GM12878 (cell line): ENCODE results near the gene PRKAG2. TPM values are rescaled to one million over a fixed set of nuclear protein-coding genes. Genes with fewer than 3 reads are reported as not detected.

ENCODE experiments used
- ATAC-seq: fragments of 200-7000 bp; cut with Tn5 transposase; 3 replicates; pipeline ENCODE4 v1.9.1; 2020; ENCODE audit warnings: mild to moderate bottlenecking, moderate library complexity
- BruUV-seq: library from RNA; stranded (reverse); fragments of 400-500 nt; replicated peaks from 2 replicates; lab custom pipeline; 2021; lab: Mats Ljungman, UMichigan
- CTCF ChIA-PET: fragments of 300-600 bp; sonication (Branson Sonifier 250); formaldehyde crosslinking; extraction: SDS; loops from one replicate; lab custom pipeline; 2021; ENCODE audit warnings: inconsistent platforms; lab: Yijun Ruan, JAX
- POLR2A ChIA-PET: fragments of 350-600 bp; formaldehyde crosslinking; extraction: SDS; loops from one replicate; lab custom pipeline; 2021; ENCODE audit warnings: inconsistent platforms; lab: Charles Lee
- RAD21 ChIA-PET: fragments of 300-600 bp; sonication (Branson Sonifier 250); formaldehyde crosslinking; loops from one replicate; lab custom pipeline; 2023; ENCODE audit warnings: antibody characterized with exemption; ENCODE audit not compliant: unreplicated experiment; lab: Charles Lee
- SMC1A ChIA-PET: fragments of 300-600 bp; sonication (Branson Sonifier 250); formaldehyde crosslinking; loops from one replicate; lab custom pipeline; 2023; ENCODE audit not compliant: unreplicated experiment, uncharacterized antibody; lab: Charles Lee
- DNase-seq: peaks from one replicate; pipeline ENCODE4 v3.0.0-alpha.2; 2011; ENCODE audit warnings: low read depth, low spot score
- FAIRE-seq: peaks from 3 replicates; lab custom pipeline; 2011; peaks lifted over from hg19 to GRCh38; lab: Jason Lieb, UNC
- H2AFZ ChIP-seq: 2 replicates; pipeline ENCODE4 v1.6.0; 2011; ENCODE audit warnings: low read depth, low read length, control low read depth; ENCODE audit not compliant: control insufficient read depth
- H3K27ac ChIP-seq: 2 replicates; pipeline ENCODE4 v1.5.1; 2011; ENCODE audit warnings: control low read depth; ENCODE audit not compliant: control insufficient read depth, insufficient read depth
- H3K27me3 ChIP-seq, 2 experiments: replicated peaks in 1 of 2; 2 replicates each; pipeline versions ENCODE4 v1.6.0 to v1.6.1; 2011; ENCODE audit warnings: low read length in 1 of 2; ENCODE audit not compliant: control insufficient read depth in 2 of 2, insufficient read depth in 2 of 2
- H3K36me3 ChIP-seq, 2 experiments: 2 replicates each; pipeline ENCODE4 v1.5.1; 2011; ENCODE audit warnings: low read length in 1 of 2; ENCODE audit not compliant: control insufficient read depth in 2 of 2, insufficient read depth in 2 of 2
- H3K4me1 ChIP-seq: 2 replicates; pipeline ENCODE4 v1.6.1; 2011; ENCODE audit warnings: mild to moderate bottlenecking, low read length, moderate library complexity, mixed read lengths; ENCODE audit not compliant: control insufficient read depth, insufficient read depth
- H3K4me2 ChIP-seq: 2 replicates; pipeline ENCODE4 v1.6.0; 2011; ENCODE audit warnings: control low read depth; ENCODE audit not compliant: control insufficient read depth, insufficient read depth
- H3K4me3 ChIP-seq: fragments of 200-600 bp; sonication (generic); 2 replicates; pipeline ENCODE4 v1.5.1; 2016
- H3K79me2 ChIP-seq: 2 replicates; pipeline ENCODE4 v1.6.0; 2011; ENCODE audit warnings: low read length; ENCODE audit not compliant: control insufficient read depth, insufficient read depth
- H3K9ac ChIP-seq: 2 replicates; pipeline ENCODE4 v1.8.0; 2011; ENCODE audit warnings: low read length, control low read depth, mixed read lengths; ENCODE audit not compliant: control insufficient read depth, insufficient read depth
- H3K9me3 ChIP-seq: replicated peaks from 3 replicates; pipeline ENCODE4 v1.5.1; 2011; ENCODE audit warnings: mild to moderate bottlenecking, low read length; ENCODE audit not compliant: control insufficient read depth, insufficient read depth
- H4K20me1 ChIP-seq: 2 replicates; pipeline ENCODE4 v1.6.0; 2011; ENCODE audit not compliant: control insufficient read depth, insufficient read depth
- HCFC1 ChIP-seq: fragments of 150-350 bp; IDR thresholded peaks from 2 replicates; pipeline ENCODE4 v1.6.1; 2014; ENCODE audit warnings: low read length
- KLF5 ChIP-seq: fragments of 450-650 bp; IDR thresholded peaks from 2 replicates; pipeline ENCODE4 v1.6.1; 2014; ENCODE audit warnings: mild to moderate bottlenecking; ENCODE audit not compliant: partially characterized antibody
- MAX ChIP-seq: IDR thresholded peaks from 2 replicates; pipeline ENCODE4 v1.6.1; 2012; ENCODE audit warnings: low read depth, low read length, improper control_type of control experiment
- NFYB ChIP-seq: IDR thresholded peaks from 2 replicates; pipeline ENCODE4 v1.6.1; 2011; ENCODE audit warnings: low read depth, mild to moderate bottlenecking, low read length, improper control_type of control experiment, moderate library complexity; ENCODE audit not compliant: insufficient read depth
- RCOR1 ChIP-seq: conservative IDR thresholded peaks from 2 replicates; pipeline ENCODE4 v1.6.1; 2012; ENCODE audit warnings: low read depth, low read length, improper control_type of control experiment
- SREBF1 ChIP-seq: IDR thresholded peaks from 2 replicates; pipeline ENCODE4 v1.6.1; 2012; ENCODE audit warnings: mild to moderate bottlenecking, low read length
- USF1 ChIP-seq: IDR thresholded peaks from 2 replicates; pipeline ENCODE4 v1.6.1; 2011; ENCODE audit warnings: borderline replicate concordance, low read depth, mild to moderate bottlenecking, moderate library complexity, mixed read lengths, low read length; ENCODE audit not compliant: insufficient read depth; ENCODE audit errors: extremely low read length
- ZBTB40 ChIP-seq: fragments of 450-650 bp; IDR thresholded peaks from 2 replicates; pipeline ENCODE4 v1.6.1; 2016; ENCODE audit warnings: mild to moderate bottlenecking, moderate library complexity, borderline replicate concordance
- WGBS: methylation state at CpG from one replicate; pipeline ENCODE4 v1.1.6; 2016; ENCODE audit warnings: low lambda C conversion rate; ENCODE audit not compliant: insufficient replicate concordance, insufficient coverage; ENCODE audit errors: missing lambda C conversion rate; 5-methylcytosine and 5-hydroxymethylcytosine counted together
- in situ Hi-C: fragments of 300-500 bp; cut with MboI; formaldehyde crosslinking; loops from 9 replicates; pipeline ENCODE4 v1.14.3; 2018; ENCODE audit warnings: mixed read lengths
- intact Hi-C: fragments of 100-400 bp; cut with micrococcal nuclease; formaldehyde crosslinking; loops from one replicate; pipeline ENCODE4 v1.14.2; 2022; ENCODE audit not compliant: unreplicated experiment
- polyA plus RNA-seq, 11 experiments: library from polyadenylated mRNA; depleted of rRNA in 4 of 11; unstranded in 6 of 11; stranded (reverse) in 5 of 11; fragments of >200 nt; fragmentation: Nextera tagmentation in 4 of 11; fragmentation: Illumina TruSeq in 1 of 11; extraction: Ambion mirVana in 4 of 11; extraction: Trizol in 1 of 11; gene quantifications; 1 replicate in 1 of 11; 2 replicates in 10 of 11; pipeline versions ENCODE4 v1.2.1 to v1.2.3, GENCODE V29; 2011 to 2016; ENCODE audit warnings: inconsistent platforms in 2 of 11, missing spikeins in 2 of 11, low read depth in 1 of 11
- total RNA-seq, 4 experiments: library from RNA; depleted of rRNA in 3 of 4; stranded (reverse); fragments of >200 nt in 3 of 4; fragmentation: Illumina TruSeq in 1 of 4; extraction: Trizol in 1 of 4; gene quantifications; 2 replicates each; pipeline versions ENCODE4 v1.2.1 to v1.2.3, GENCODE V29; 2013 to 2021
- TF ChIP-seq, protein P1 (sequence below): IDR thresholded peaks from 2 replicates; pipeline ENCODE4 v1.6.1; 2012; ENCODE audit warnings: low read depth, low read length, improper control_type of control experiment

The PRKAG2 gene
- total and polyA plus RNA-seq, 10 of the 15 experiments (the other 5 are each of a cell fraction or from before 2014, with no cell fraction given) = 3.4 to 8.9 (median 6.8) TPM

DNA sequence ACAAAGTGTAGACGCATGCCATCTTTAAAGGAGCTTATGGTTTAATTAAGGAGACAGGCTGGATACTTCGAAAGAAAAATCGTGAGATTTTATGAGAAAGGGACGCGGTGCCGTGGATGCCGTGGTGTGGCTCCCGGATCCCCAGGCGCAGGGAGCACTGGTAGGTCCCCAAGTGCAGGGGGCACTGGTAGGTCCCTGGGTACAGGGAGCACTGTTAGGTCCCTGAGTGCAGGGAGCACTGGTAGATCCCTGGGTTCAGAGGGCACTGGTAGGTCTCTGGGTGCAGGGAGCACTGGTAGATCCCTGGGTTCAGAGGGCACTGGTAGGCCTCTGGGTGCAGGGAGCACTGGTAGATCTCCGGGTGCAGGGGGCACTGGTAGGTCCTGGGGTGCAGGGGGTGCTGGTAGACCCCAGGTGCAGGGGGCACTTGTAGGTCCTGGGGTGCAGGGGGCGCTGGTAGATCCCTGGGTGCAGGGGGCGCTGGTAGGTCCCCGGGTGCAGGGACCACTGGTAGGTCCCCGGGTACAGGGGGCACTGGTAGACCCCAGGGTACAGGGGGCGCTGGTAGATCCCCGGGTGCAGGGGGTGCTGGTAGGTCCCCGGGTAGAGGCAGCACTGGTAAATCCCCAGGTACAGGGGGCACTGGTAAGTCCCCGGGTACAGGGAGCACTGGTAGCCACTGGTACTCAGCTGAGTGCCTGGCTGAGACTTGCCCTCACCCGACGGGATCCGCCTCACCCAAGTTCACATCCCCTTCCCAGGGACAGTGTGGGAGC lies 14.1 kb downstream of the PRKAG2 start:
- Histone ChIP-seq H2AFZ (no peak overlapping the region), H3K4me2 (no peak overlapping the region), H3K79me2 (no peaks in the 10 kb centered on the region), H3K9ac (no peak overlapping the region), H3K36me3 (no peaks in the 10 kb centered on the region), H4K20me1 (no peaks in the 10 kb centered on the region), H3K4me1 (no peaks in the 10 kb centered on the region), H3K4me3 (no peak overlapping the region), H3K27me3 (no peaks in the 10 kb centered on the region), H3K9me3 (no peaks in the 10 kb centered on the region), H3K27ac (no peak overlapping the region)
- in situ Hi-C loops (no loop called here), intact Hi-C loops (no loop called here)
- no peak for TF ChIP-seq USF1
- SMC1A ChIA-PET = no interaction called here
- CTCF ChIA-PET = no interaction called here
- BruUV-seq = no TSS peak
- RAD21 ChIA-PET = no interaction called here
- DNase-seq (no peak), FAIRE-seq (no peak), ATAC-seq (no peak)
- POLR2A ChIA-PET = no interaction called here
- WGBS = 84% methylated on average over 20 of the region's 21 CpGs

DNA sequence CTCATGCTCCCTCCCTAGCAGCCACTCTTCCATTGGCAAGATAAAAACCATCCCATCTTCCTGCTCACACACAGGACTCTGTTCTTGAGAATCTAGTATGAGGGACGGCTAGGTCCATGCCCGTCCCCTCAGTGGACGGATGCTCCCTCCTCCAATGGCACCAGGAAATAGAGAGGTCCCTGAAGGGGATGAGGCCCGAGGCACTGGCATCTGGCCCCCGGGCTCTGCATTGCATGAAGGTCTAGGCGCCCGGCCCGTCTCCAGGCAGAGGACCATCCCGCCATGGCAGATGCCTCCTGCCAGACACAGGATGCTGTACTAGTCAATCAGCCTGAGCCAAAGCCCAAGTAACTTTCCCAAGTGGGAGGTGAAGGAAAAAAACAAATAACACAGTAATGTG lies 15.0 kb downstream of the PRKAG2 start:
- Histone ChIP-seq H3K36me3 (no peaks in the 10 kb centered on the region), H3K4me3 (no peak overlapping the region), H3K79me2 (no peaks in the 10 kb centered on the region), H3K4me2 (no peak overlapping the region), H3K27me3 (no peaks in the 10 kb centered on the region), H3K4me1 (no peaks in the 10 kb centered on the region), H3K27ac (no peak overlapping the region), H4K20me1 (no peaks in the 10 kb centered on the region), H3K9me3 (no peaks in the 10 kb centered on the region), H2AFZ (no peak overlapping the region), H3K9ac (no peak overlapping the region)
- SMC1A ChIA-PET = no interaction called here
- ATAC-seq (no peak), FAIRE-seq (no peak), DNase-seq (no peak)
- intact Hi-C loops = no loop called here
- in situ Hi-C loops = no loop called here
- POLR2A ChIA-PET = no interaction called here
- RAD21 ChIA-PET = no interaction called here
- no TSS peak for BruUV-seq
- WGBS = 73% methylated on average over 9 of the region's 9 CpGs
- CTCF ChIA-PET = no interaction called here
- TF ChIP-seq MAX (no peak), ZBTB40 (no peak), HCFC1 (no peak), KLF5 (no peak), NFYB (no peak), RCOR1 (no peak), SREBF1 (no peak)
- TF ChIP-seq, protein P1, sequence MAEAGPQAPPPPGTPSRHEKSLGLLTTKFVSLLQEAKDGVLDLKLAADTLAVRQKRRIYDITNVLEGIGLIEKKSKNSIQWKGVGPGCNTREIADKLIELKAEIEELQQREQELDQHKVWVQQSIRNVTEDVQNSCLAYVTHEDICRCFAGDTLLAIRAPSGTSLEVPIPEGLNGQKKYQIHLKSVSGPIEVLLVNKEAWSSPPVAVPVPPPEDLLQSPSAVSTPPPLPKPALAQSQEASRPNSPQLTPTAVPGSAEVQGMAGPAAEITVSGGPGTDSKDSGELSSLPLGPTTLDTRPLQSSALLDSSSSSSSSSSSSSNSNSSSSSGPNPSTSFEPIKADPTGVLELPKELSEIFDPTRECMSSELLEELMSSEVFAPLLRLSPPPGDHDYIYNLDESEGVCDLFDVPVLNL = no peak
